Psoas muscle (tissue), 8 donors: ENCODE results near the gene SPACA9. TPM values are rescaled to one million over a fixed set of nuclear protein-coding genes. Genes with fewer than 3 reads are reported as not detected.

Experiments used
- ATAC-seq, 4 donors: fragments of 200-7000 bp; cut with Tn5 transposase; one replicate each; pipeline ENCODE4 v1.9.1; 2020; ENCODE audit warnings: moderate library complexity in 3 of 4, mild to moderate bottlenecking in 2 of 4
- DNase-seq, 2 donors: peaks; one replicate each; pipeline ENCODE4 v3.0.0-alpha.2; 2020
- H3K27ac ChIP-seq: fragments of 200-600 bp; one replicate; pipeline ENCODE4 v1.8.0; 2022
- H3K27me3 ChIP-seq, 3 donors: fragments of 200-600 bp in 1 of 3; one replicate each; pipeline versions ENCODE4 v1.6.1 to v1.8.0; 2013 to 2022; ENCODE audit warnings: low read length in 2 of 3, mild to moderate bottlenecking in 2 of 3, moderate library complexity in 1 of 3; ENCODE audit not compliant: insufficient read depth in 3 of 3
- H3K36me3 ChIP-seq, 2 donors: fragments of 200-600 bp in 1 of 2; one replicate each; pipeline versions ENCODE4 v1.6.1 to v1.8.0; 2013 to 2022; ENCODE audit warnings: low read depth in 1 of 2, mild to moderate bottlenecking in 1 of 2, moderate library complexity in 1 of 2; ENCODE audit not compliant: insufficient read depth in 1 of 2
- H3K4me1 ChIP-seq: fragments of 200-600 bp; one replicate; pipeline ENCODE4 v1.8.0; 2022
- H3K4me3 ChIP-seq: fragments of 200-600 bp; one replicate; pipeline ENCODE4 v1.8.0; 2022; ENCODE audit warnings: mild to moderate bottlenecking
- H3K9me3 ChIP-seq: fragments of 200-600 bp; one replicate; pipeline ENCODE4 v1.8.0; 2022
- WGBS, 3 donors: extraction: QIAGEN DNeasy Blood & Tissue Kit; methylation state at CpG; one replicate each; pipeline versions ENCODE4 v1.1.6 to v1.1.7; 2013; 5-methylcytosine and 5-hydroxymethylcytosine counted together
- intact Hi-C, 2 donors: fragments of 100-400 bp; cut with DNase I; formaldehyde crosslinking; loops; one replicate each; pipeline versions ENCODE4 v1.11.0 to v1.14.2; 2022
- polyA plus RNA-seq, 3 donors: library from polyadenylated mRNA; stranded (reverse); fragments of 200-250 nt; gene quantifications; one replicate each; pipeline ENCODE4 v1.2.3, GENCODE V29; 2013
- total RNA-seq, 4 donors: library from RNA; stranded (reverse); fragmentation: NEBNext Ultra II Directional in 2 of 4; extraction: Animal tissue kit (Norgen Biotek cat#: 25700) in 2 of 4; gene quantifications; one replicate each; pipeline versions ENCODE4 v1.2.1 to v1.2.4, GENCODE V29; 2021 to 2023
- TF ChIP-seq, protein P1 (sequence below): fragments of 200-600 bp; IDR thresholded peaks from one replicate; pipeline ENCODE4 v1.8.0; 2022; ENCODE audit warnings: antibody characterized with exemption
- donor health status: healthy with polysubstance abuse.
- donor health status: DM: no; HTN: no; CAD: no; lungs with moderate emphysema.
- donor health status: Bipolar disorder and iron deficiency.
- donor health status: healthy.
- donor health status: DM: yes; HTN: yes; CAD: no.
- donor health status: DM: no; HTN: no; CAD: no.
- donor health status: DM: no; HTN: no; CAD: no.
- donor health status: DM: yes; HTN: yes; CAD: no.

The SPACA9 gene
- total and polyA plus RNA-seq, 7 donors = 0.64 to 3.6 (median 1.1) TPM

DNA sequence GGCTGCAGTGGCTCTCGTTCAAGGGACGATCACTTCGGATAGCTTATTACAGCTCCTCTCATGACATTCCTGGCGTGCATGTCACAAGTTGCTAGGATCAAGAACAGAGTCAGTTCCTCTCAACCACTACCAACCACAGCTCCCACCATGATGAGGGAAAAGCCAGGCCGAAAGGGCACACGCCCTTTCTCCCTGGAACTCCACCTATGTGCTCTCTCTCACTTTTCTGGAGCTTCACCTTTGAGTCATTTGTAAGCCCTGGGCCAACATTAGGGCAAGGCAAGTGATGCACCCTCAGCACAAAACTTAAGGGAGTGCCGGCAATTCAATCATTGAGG is 1.6 kb downstream of the SPACA9 start:
- intact Hi-C loops = no loop called here
- no peaks in the 10 kb centered on the region for H3K4me1 ChIP-seq
- no peak overlapping the region for H3K27ac ChIP-seq
- TF ChIP-seq, protein P1, sequence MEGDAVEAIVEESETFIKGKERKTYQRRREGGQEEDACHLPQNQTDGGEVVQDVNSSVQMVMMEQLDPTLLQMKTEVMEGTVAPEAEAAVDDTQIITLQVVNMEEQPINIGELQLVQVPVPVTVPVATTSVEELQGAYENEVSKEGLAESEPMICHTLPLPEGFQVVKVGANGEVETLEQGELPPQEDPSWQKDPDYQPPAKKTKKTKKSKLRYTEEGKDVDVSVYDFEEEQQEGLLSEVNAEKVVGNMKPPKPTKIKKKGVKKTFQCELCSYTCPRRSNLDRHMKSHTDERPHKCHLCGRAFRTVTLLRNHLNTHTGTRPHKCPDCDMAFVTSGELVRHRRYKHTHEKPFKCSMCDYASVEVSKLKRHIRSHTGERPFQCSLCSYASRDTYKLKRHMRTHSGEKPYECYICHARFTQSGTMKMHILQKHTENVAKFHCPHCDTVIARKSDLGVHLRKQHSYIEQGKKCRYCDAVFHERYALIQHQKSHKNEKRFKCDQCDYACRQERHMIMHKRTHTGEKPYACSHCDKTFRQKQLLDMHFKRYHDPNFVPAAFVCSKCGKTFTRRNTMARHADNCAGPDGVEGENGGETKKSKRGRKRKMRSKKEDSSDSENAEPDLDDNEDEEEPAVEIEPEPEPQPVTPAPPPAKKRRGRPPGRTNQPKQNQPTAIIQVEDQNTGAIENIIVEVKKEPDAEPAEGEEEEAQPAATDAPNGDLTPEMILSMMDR = no peak
- no peaks in the 10 kb centered on the region for H3K36me3 ChIP-seq
- WGBS, 3 donors = 59 to 64% (median 62%) methylated on average over 7 of the region's 7 CpGs
- no peak for DNase-seq
- no peak for ATAC-seq
- no peaks in the 10 kb centered on the region for H3K9me3 ChIP-seq
- no peaks in the 10 kb centered on the region for H3K27me3 ChIP-seq
- no peak overlapping the region for H3K4me3 ChIP-seq

DNA sequence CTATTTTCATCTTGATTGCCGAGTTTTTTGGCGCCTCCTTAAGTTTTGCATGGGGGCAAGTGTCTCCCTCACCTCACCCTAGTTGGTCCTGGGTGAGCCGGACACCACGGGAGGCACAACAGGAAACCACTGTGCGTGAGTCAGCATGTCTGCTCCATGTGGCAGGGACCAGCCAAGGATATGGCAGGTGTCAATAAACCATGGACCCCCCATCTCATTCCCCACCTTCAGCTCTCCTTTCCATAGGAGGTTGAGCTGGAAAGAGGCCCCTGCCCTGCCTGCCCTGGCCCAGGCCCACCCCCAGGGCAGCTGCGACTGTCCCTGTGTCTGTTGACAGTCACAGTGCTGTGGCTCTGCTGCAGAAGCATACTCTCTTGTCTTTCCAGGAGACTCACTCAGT is 3.1 kb downstream of the SPACA9 start:
- Histone ChIP-seq H3K4me1 (no peaks in the 10 kb centered on the region), H3K9me3 (no peaks in the 10 kb centered on the region), H3K27me3 (no peaks in the 10 kb centered on the region), H3K36me3 (no peaks in the 10 kb centered on the region), H3K27ac (no peak overlapping the region), H3K4me3 (no peak overlapping the region)
- intact Hi-C loops = no loop called here
- ATAC-seq (no peak), DNase-seq (no peak)
- TF ChIP-seq, protein P1 = no peak
- 81 to 86% (median 82%) methylated on average over 6 of the region's 6 CpGs for WGBS, 3 donors

DNA sequence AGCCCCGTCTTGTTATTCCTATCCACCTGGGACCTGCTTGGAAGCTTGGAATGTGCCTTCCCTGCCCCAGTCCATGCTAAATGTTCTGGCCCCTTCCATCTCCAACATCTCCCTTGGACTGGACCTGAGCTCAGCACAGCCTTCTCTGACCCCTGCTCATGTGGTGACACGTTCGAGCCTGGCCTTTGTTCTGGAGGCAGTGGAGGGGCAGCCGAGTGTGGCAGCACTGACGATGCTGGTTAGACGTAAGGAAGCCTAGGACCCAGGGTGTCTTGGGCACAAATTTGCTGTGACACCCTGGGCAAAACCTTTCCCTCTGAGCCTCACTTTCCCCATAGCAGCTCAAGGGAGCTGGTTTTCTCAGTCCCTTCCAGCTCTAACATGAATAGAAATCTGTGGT is 3.9 kb downstream of the SPACA9 start:
- H3K27me3 ChIP-seq = no peaks in the 10 kb centered on the region
- 66 to 70% (median 67%) methylated on average over 6 of the region's 6 CpGs for WGBS, 3 donors
- no peak for ATAC-seq

DNA sequence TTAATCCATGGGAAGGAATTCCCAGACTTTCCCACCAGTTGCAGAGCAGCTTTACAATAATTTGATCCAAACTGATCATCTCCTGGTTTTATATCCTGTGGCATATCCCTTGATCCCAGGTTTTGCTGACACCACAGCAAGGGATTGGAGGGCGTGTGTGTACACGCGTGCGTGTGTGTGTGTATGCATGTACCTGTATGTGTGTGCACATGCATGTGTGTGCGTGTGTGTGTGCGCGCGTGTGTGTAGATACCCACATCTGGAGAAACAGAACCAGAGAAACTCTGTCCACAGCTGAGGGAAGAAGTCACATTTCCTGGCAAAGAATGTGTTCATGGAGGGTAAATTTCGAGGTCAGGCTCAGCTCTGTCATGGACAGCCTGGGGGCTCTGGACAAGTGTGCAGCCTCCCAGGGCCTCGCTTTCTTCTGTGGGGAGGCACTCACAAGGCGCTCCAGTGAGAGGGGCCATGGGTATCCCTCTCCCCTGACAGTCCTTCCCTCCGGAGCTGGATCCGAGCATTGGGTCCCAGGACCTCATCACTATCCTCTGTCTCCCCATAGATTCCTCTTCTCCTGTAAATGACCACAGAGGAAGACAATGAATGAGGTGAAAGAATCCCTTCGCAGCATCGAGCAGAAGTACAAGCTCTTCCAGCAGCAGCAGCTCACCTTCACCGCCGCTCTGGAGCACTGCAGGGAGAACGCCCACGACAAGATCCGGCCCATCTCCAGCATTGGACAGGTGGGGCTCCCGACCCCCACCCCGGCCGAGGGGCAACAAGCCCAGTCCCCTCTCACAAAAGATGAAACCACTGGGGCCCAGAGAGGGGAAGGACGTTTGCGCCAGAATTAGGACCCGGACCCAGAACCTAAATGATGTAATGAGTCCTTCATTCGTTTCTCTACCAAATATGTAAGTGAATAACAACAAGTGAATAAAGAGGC is 4.9 kb downstream of the SPACA9 start:
- WGBS, 3 donors = 90 to 91% (median 90%) methylated on average over 27 of the region's 27 CpGs
- DNase-seq = no peak
- no peaks in the 10 kb centered on the region for H3K36me3 ChIP-seq

More for the DNA sequence above, 3.9 kb downstream of the SPACA9 start:
- TF ChIP-seq, protein P1 = no peak
- no peaks in the 10 kb centered on the region for H3K9me3 ChIP-seq
- no peaks in the 10 kb centered on the region for H3K36me3 ChIP-seq
- no peak for DNase-seq
- H3K27ac ChIP-seq = no peak overlapping the region
- intact Hi-C loops = no loop called here
- H3K4me3 ChIP-seq = no peak overlapping the region
- no peaks in the 10 kb centered on the region for H3K4me1 ChIP-seq

More for the DNA sequence above, 4.9 kb downstream of the SPACA9 start:
- no peak overlapping the region for H3K27ac ChIP-seq
- H3K4me3 ChIP-seq = no peak overlapping the region
- H3K4me1 ChIP-seq = no peaks in the 10 kb centered on the region
- no peaks in the 10 kb centered on the region for H3K9me3 ChIP-seq
- TF ChIP-seq, protein P1 = no peak
- intact Hi-C loops = no loop called here
- H3K27me3 ChIP-seq = no peaks in the 10 kb centered on the region
- no peak for ATAC-seq
